Epithelial cell of esophagus (primary cell): ENCODE data around the gene DGKZ.
"Not testable (repeated sequence)": the region's sequence is repeated elsewhere in the genome, so short reads cannot be mapped to it uniquely, and the experiment has no call there.

ENCODE experiments used
- DNase-seq: peaks from one replicate; pipeline ENCODE4 v3.0.0; 2010; ENCODE audit warnings: low read depth
- H3K4me3 ChIP-seq: 2 replicates; pipeline ENCODE4 v1.5.1; 2011; ENCODE audit warnings: mild to moderate bottlenecking, low read length, control low read depth
- CTCF ChIP-seq: IDR thresholded peaks from 2 replicates; pipeline ENCODE4 v1.5.1; 2011; ENCODE audit warnings: low read depth, mild to moderate bottlenecking, low read length, control low read depth, inconsistent platforms; ENCODE audit not compliant: insufficient read depth; ENCODE audit errors: missing control alignments

The DGKZ gene

GRCh38 chr11:46366661-46367161 is 19.4 kb downstream of the DGKZ start:
- no peak for TF ChIP-seq CTCF
- no peak overlapping the region for H3K4me3 ChIP-seq
- DNase-seq = no peak

GRCh38 chr11:46367244-46367915 is 20.1 kb downstream of the DGKZ start:
- TF ChIP-seq CTCF = peak; percentile 76
- H3K4me3 ChIP-seq = no peak overlapping the region
- peak; percentile 50 for DNase-seq

GRCh38 chr11:46367916-46368267 is 20.6 kb downstream of the DGKZ start:
- H3K4me3 ChIP-seq = no peak overlapping the region
- no peak for TF ChIP-seq CTCF
- no peak for DNase-seq

- H3K4me3 ChIP-seq = no peak overlapping the region
- peak; percentile 85 for TF ChIP-seq CTCF
- peak; percentile 65 for DNase-seq
These were observed 22.3 kb downstream of the DGKZ start for GRCh38 chr11:46369458-46370152.

GRCh38 chr11:46370253-46370652 is 23.0 kb downstream of the DGKZ start:
- TF ChIP-seq CTCF = no peak
- H3K4me3 ChIP-seq = no peak overlapping the region
- DNase-seq = no peak

- not testable (repeated sequence) for DNase-seq, H3K4me3 ChIP-seq
These were observed 24.0 kb downstream of the DGKZ start for GRCh38 chr11:46371262-46371661.

- no peak for DNase-seq
- H3K4me3 ChIP-seq = no peak overlapping the region
- TF ChIP-seq CTCF = no peak
These were observed 24.8 kb downstream of the DGKZ start for GRCh38 chr11:46372086-46372485.

GRCh38 chr11:46372501-46372900 is 25.2 kb downstream of the DGKZ start:
- DNase-seq = not testable (repeated sequence)

More at GRCh38 chr11:46372501-46372900, 25.2 kb downstream of the DGKZ start:
- not testable (repeated sequence) for H3K4me3 ChIP-seq
